Activated gamma-delta T cell treated with anti-CD3 and anti-CD28 coated beads, Interleukin-2, amount 50 U/mL, for 16 hours (primary cell): ENCODE results near the gene TMIGD1.

Source experiments
- DNase-seq: peaks from one replicate; pipeline ENCODE4 v3.0.0-alpha.2; 2020; ENCODE audit warnings: low read depth

TMIGD1 gene

GRCh38 chr17:30332057-30332542 is 1.8 kb downstream of the TMIGD1 start:
- DNase-seq, result no peak

DNA sequence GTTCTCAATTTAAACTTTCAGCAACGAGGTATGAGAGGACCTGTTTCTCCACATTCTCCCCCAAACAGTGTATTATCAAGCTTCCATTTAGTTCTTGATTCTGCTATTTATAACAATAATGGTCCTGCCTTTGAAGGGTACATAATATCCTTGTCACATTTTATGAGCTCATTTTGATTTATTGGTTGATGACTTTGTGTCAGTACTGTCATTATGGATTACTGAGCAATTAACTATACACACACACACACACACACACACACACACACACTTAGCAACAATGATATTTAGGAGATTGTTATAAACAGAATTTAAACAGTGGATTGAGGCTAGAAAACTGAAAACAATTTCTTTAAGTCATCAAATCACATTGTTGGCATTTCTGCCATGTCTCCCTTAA is 7.0 kb downstream of the TMIGD1 start:
- no peak for DNase-seq

DNA sequence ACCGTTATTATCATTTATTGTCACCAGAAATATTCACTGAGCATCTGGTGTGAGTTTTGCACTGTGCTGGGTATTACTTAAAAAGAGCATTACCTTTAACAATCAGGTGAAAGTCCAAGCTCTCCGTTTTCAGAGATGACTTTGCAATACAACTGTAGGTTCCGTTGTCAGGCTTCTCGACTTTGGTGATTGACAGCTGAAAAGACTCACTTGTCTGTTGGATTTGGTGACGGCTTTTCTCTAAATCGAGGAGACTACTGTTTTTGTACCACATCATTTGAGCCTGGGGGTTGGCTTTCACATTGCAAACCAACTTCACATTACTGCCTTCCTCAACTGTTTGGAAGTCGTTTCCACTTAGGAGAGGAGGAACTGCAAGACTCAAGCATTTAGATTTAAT is 9.1 kb downstream of the TMIGD1 start:
- no peak for DNase-seq

DNA sequence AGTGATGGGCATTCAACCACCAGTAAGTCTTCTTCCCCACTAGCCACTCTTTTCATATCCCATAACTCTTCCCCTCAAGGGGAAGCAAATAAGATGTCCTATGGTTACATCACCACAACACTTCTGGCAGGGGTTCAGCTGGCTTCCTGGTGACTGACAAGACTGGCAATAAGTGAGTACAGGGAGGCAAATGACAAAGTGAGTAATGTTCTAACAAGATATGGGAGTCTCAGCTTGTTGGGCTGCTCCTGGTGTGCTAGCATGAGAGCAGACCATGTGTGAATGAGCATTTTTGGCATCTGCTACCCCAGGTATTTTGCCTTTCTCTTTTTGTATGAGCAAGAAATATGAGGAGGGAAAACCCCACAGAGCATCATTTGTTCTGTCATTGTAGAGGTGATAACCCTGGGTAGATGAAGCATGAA is 9.9 kb downstream of the TMIGD1 start:
- no peak for DNase-seq

DNA sequence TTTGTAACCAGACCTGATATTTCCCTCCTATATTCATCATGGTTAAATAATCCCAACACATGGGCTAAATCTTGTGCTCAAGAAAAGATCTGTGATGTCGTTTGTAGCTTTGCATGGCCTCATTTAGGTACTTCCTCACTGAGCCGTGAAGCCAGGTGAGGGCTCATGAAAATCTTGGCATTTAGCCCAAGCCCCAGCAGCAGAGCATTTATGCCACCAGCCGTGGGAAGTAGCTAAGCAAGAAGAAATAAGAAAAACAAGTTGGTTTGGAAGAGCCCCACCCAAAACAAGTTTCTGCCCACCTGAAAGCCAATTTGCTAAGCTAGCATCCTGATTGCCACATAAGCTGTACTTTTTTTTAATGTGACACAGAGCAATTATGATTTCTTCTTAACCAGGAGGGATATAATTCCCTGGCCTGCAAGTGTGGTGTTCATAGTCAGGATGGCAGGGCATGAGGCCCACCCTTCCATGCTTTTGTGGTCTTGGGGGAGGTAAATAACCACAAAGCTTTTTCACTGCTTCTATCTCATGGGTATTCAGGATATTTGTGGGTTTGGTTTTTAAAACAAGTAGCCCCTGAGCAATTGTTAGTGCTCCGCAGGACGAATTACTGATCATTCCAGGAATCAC is 10.5 kb downstream of the TMIGD1 start:
- DNase-seq, result no peak

GRCh38 chr17:30321314-30321713 is 12.5 kb downstream of the TMIGD1 start:
- DNase-seq, result no peak

DNA sequence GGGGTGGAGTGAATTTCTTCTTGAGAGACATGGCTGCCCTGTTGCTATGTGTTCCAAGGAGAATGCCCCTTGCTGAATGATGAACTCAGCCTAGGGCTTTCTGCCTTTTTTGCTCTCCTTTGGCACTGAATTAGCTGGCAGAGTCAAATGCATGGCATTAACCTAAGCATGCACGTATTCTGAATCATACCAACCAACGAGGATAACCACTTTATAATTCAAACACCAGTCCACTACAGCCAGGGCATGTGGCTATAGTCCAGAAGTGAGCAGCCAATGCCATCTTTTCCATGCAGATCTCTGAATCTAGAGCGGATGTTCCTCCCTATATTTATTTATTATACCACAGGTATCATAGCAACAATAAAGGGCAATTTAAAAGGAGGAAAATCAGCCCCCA is 15.7 kb downstream of the TMIGD1 start:
- DNase-seq, result no peak

DNA sequence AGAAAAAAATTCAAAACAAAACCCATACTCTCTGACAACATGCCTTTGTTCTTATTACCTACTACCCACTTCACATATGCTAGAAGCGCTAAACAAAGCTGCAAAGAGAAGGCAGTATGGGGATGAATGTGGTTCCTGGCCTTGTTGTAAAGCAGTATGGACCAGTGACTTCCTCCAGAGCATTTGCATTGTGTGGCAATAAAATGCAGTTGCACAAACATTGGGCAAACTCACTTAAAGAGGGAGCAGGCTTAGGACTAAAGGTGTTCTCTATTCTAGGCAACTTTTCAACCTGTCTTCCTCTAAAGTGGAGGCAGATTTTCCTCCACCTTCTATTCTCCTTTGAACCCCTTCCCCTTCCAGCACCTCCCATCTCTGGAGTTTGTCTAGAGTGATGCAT is 17.1 kb downstream of the TMIGD1 start:
- no peak for DNase-seq

DNA sequence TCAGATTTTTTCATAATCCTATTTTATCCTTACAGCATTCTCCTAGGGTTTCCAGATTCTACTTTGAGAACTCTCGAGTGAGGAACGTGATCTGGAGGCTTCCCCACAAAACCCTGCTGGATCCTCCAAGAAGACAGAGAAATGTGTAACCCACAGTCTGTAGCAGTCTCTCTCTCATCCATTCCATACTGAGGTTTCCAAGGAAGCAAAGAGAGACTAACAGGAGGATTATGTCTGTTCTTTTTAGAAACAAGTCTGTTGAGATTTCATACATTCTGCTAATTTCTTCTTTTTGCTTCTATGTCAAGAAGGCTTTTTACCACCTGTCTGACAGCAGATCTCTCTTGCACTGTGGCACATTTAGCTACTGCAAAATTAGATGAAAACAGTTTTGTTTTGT is 18.8 kb downstream of the TMIGD1 start:
- no peak for DNase-seq

- DNase-seq, result no peak
Measured at GRCh38 chr17:30314474-30314873, 19.4 kb downstream of the TMIGD1 start.

- no peak for DNase-seq
Measured at GRCh38 chr17:30312226-30312625, 21.6 kb downstream of the TMIGD1 start.

GRCh38 chr17:30310562-30310961 is 23.3 kb downstream of the TMIGD1 start:
- no peak for DNase-seq

GRCh38 chr17:30309591-30309990 is 24.3 kb downstream of the TMIGD1 start:
- DNase-seq, result no peak

GRCh38 chr17:30308406-30308805 is 25.5 kb downstream of the TMIGD1 start:
- DNase-seq, result no peak

DNA sequence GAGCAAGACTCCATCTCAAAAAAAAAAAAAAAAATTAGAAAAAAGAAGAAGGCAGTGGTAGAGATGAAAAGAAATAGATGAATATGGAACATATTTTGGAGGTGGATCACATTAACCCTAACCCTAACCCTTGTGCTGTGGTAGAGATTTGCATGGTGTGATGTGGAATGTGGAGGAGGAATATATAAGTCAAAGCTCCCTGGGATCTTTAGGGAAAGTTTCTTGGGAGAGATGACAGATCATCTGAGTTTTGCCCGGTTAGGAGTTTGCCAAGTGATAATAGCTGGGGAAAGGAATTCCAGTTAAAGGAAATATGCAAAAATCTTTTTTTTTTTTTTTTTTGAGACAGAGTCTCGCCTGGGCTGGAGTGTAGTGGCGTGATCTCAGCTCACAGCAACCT is 29.1 kb downstream of the TMIGD1 start:
- DNase-seq, result no peak

- no peak for DNase-seq
Measured at GRCh38 chr17:30302241-30302640, 31.6 kb downstream of the TMIGD1 start.

DNA sequence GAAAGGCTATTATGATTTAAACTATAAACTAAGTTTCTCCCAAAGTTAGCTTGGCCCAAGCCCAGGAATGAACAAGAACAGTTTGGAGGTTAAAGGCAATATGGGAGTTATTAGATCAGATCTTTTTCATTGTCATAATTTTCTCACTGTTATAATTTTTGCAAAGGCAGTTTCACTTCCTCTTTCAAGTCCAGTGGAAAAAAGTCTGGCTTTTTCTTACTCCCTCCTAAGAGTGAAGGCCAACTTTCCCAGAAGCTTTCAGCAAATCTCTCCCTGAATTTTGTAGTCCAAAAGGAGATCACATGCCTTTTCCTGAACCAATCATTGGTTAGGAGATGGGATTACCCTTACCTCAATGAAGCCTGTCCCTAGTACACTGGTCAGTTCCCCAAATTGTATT is 33.0 kb downstream of the TMIGD1 start:
- DNase-seq, result no peak

DNA sequence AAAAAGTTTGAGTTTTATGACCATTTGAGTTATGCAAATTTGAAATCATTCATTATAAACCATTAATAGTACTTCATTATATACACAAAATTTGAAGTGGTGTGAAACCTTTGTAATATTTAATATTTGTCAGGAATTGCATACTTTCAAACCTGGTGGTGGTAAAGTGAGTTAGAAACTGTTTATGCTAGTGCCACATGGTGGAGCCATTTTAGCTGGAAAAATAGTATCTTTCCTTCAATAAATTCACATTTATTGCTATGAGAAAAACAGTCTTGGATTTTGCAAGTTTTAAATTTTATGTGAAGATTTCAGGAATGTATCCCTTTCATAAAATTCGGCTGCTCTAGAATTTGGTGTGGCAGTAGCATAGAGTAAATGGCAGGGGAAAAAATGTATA is 34.9 kb downstream of the TMIGD1 start:
- no peak for DNase-seq

GRCh38 chr17:30297715-30298114 is 36.1 kb downstream of the TMIGD1 start:
- no peak for DNase-seq

DNA sequence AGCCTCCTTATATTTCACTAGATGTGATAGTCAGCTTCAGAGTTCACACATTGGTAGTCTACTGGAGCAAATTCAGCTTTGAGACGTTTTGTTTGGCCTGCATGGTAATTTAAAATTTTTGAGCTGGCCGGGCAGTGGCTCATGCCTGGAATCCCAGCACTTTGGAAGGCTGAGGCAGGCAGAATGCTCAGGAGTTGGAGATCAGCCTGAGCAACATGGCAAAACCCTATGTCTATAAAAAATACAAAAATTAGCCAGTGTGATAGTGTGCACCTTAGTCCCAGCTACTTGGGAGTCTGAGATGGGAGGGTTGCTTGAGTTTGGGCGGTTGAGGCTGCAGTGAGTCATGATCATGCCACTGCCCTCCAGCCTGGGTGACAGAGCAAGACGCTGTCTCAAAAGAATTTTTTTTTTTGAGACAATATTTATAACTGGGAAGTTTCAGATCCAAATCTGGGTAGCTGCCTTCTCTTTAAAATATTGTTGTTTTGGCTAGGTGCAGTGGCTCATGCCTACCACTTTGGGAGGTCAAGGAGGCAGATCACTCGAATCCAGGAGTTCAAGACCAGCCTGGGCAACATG is 37.3 kb downstream of the TMIGD1 start:
- DNase-seq, result no peak

DNA sequence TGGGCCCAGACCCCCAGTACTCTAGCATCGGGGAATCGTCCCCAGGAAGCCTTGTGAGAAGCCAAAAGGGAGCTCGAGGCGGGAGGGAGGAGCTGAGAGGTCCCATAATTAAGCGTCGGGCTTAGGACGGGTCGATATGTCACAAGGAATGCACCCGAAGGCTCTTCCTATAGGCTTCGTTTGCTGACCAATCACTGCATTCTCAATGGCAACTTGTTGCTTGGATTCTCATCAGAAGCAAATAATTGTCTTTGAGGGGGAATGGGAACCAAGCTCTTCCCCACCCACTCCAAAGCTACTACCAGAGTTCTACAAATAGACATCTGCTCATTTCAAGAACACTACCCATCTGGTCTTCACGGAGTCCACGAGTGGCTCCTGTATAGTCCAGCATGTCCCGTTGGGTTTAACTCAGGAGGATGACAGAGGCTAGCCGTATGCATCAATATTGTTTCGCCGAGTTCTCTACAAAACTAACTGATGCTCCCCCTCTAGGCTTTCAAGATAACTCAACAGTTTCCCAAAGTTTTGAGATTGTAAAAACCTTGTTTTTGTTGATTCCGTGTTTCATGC is 41.5 kb downstream of the TMIGD1 start:
- no peak for DNase-seq

DNA sequence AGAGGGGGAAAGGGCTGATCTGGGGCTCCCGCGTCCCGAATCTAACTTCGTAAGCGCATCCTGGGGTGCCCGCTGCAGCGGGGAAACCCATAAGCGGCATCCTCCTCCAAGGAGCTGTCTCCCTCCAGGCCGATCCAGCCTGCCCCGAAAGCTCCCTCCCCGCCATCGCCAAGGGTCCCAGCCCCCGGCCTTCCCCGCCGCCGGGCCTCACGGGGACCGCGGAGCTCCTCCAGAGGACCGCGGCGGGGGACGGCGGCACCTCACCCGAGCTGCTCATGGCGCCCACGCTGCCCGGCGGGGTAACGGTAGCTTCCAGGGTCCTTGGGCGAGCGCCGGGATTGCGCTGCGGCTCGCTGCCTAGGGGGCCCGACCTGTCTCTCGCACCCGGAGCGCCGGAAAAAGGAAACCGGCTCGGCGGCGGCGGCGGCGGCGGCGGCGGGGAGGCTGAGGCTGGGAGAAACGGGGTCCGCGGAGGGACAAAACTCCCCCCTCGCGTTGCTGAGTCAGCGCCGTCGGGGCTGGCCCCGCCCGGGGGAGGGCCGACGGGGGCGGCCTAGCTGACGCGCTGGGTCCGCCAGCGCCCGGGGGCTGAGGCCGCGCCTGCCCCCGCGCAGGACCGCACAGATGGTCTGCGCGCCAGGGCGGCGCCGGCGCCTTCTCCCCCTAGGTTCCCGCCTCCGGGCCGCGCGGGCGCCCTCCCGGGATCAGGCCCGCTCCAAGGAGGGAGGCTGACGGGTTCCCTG is 42.1 kb downstream of the TMIGD1 start, which contains the start of gene BLMH:
TSS of gene BLMH (minus strand) at position 402 of the 743 bp plus-strand sequence. CDS start at position 277, 125 bp downstream.
- DNase-seq, result peak; percentile 72
